RPMI7951 (cell line): ENCODE measurements around the gene ARHGDIB. TPM values are rescaled to one million over a fixed set of nuclear protein-coding genes. Genes with fewer than 3 reads are reported as not detected.
A peak's percentile ranks its signal among the peaks of the same experiment; 100 is the strongest.

ENCODE experiments used
- DNase-seq: peaks from one replicate; pipeline ENCODE4 v3.0.0-alpha.2; 2012; ENCODE audit warnings: low read depth
- total RNA-seq: library from RNA; depleted of rRNA; stranded (reverse); fragments of >200 nt; shearing (Covaris generic); gene quantifications from 2 replicates; pipeline ENCODE4 v1.2.3, GENCODE V29; 2014

Gene ARHGDIB
- total RNA-seq, 1 experiment from 2014 or later: 175 TPM

DNA sequence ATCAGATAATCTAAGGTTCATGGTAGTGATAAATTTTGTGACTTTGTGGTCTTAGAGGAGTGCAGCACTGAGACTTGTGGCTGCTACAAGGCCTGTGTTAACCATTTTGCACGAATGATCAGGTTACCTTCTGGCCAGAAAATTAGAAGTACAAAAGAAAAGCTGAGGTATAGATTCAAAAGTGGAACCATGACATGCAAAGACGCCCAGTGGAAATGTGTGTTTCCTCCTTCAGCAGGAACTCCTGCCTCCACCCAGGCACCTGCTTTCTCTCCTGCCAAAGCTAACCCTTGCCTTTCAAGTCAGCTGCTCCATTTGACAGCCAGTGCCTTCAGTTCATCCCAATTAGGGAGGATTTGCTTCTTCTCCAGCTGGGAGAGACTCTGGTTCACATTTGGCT lies 21.6 kb upstream of the ARHGDIB start:
- DNase-seq: no peak

DNA sequence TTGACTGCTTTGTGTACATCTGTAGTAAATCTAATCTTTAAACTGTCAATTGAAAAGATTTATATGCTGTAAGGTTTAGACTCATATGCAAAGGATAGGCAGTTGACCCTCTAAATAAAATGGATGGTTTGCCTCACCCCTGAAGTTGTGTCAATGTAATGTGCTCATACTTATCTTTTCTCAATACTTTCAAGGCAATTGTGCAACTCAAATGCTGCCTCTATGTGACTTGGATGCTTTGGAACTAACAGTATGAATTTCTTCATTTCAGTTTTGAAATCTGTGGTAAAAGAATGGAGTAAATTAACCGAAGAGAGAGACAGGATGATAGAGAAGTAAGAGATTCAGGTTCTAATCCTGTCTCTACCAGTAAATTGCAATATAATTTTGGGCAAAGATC lies 21.2 kb upstream of the ARHGDIB start:
- DNase-seq: no peak

GRCh38 chr12:14981049-14981448 lies 19.6 kb upstream of the ARHGDIB start:
- no peak for DNase-seq

- no peak for DNase-seq
Observed at GRCh38 chr12:14979468-14979867, 18.1 kb upstream of the ARHGDIB start.

GRCh38 chr12:14976658-14977057 lies 15.3 kb upstream of the ARHGDIB start:
- no peak for DNase-seq

GRCh38 chr12:14975457-14975856 lies 14.1 kb upstream of the ARHGDIB start:
- DNase-seq: no peak

- no peak for DNase-seq
Observed at GRCh38 chr12:14974633-14975032, 13.2 kb upstream of the ARHGDIB start.

DNA sequence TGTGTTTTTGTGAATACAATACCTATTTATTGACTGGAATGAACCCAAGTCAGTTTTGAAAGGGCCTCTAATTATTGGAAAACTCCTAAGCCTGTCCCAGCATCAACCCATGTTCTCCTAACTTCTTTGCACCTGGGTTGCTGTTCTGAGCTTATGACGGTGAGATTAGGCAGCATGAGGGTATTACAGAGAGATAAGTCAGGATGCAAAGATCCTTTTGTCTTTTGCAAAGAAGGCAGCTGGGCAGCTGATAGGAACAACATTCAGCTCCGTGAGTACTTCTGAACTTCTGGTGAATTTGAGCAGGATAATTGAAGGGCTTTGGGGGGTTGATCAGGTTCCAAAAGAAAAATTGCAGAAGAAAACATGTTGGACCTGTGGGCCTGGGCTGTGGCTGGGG lies 11.4 kb upstream of the ARHGDIB start, which contains the start of gene PDE6H:
PDE6H (plus strand) TSS at position 227 of the 400 bp plus-strand sequence. CDS start 4,971 bp downstream, outside the sequence.
- no peak for DNase-seq

GRCh38 chr12:14970473-14970872 lies 9.1 kb upstream of the ARHGDIB start:
- peak; percentile 23 for DNase-seq

DNA sequence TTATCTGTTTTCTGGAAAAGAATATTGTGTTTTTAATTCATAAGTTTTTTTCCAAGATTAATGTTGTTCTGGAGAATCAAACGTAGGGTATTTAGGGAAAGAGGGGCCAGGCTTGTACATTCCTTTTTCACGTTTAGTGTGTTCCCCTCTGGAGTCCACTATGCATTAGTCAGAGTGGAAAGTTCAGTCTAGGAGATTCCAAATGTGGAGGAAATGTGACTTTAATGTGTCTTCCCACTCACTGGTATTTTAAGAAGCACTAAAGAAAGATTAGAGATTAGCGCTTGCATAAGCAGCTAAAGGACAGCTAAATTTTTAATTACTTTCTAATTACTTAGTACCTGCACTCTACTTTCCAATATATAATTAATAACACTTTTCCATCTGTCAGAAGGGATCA lies 7.1 kb upstream of the ARHGDIB start:
- no peak for DNase-seq

GRCh38 chr12:14965221-14965620 lies 3.8 kb upstream of the ARHGDIB start:
- DNase-seq: no peak

- DNase-seq: no peak
Observed at GRCh38 chr12:14964406-14964805, 3.0 kb upstream of the ARHGDIB start.

GRCh38 chr12:14963520-14963919 lies 2.1 kb upstream of the ARHGDIB start:
- no peak for DNase-seq

DNA sequence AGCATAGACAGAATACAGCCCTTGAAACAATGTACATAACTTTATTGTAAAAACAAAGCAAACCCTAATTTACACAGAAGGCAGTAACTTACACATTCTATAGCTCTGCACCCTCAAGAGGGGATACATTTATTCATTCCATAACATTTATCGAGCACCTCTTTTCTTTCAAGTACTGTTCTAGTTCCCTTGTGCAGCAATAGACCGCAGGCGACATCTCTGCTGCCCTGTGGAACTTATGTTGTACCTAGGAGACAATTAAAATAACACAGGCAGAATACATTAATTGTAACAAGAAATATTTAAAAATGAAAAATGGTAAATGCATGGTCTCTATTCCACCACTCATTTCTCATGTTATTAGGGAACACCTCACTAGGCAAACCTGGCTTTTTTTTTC lies 1.4 kb upstream of the ARHGDIB start:
- no peak for DNase-seq

GRCh38 chr12:14962153-14962539 lies 745 bp upstream of the ARHGDIB start:
- no peak for DNase-seq

DNA sequence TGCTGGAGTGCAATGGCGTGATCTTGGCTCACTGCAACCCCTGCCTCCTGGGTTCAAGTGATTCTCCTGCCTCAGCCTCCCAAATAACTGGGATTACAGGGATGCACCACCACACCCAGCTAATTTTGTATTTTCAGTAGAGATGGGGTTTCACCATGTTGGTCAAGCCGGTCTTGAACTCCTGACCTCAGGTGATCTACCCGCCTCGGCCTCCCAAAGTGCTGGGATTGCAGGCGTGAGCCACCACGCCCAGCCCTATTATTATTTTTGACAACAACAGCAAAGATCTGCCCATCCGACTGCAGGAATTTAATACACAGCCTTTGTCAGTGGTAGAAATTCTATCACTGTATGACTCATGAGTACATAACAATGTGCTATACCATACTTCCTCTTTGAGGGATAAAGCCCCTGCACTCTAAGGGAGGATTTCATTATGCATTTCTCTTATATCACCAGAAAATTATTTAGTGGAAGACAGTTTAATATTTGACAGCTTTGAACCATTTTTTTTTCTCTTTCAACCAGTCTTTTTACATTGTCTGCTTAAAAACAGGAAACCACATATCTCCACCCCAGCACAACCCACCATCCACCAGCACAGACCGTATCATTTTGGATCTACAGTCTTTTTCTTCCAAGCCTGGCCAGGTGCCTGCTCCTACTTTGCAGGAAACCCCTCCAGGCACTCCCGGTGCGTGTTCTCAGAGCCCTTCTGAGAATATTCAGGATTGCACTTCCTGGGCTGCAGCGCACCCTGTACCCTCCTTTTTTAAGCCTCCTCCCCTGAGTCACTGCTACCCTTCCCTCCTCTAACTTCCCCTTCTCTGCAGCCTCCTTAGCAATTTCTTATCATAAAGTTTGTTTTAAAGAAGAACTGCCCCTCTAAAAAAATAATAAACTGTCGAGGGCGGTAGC lies 594 bp downstream of the ARHGDIB start:
- DNase-seq: peak; percentile 74

- DNase-seq: no peak
Observed at GRCh38 chr12:14959916-14960496, 1.4 kb downstream of the ARHGDIB start.

DNA sequence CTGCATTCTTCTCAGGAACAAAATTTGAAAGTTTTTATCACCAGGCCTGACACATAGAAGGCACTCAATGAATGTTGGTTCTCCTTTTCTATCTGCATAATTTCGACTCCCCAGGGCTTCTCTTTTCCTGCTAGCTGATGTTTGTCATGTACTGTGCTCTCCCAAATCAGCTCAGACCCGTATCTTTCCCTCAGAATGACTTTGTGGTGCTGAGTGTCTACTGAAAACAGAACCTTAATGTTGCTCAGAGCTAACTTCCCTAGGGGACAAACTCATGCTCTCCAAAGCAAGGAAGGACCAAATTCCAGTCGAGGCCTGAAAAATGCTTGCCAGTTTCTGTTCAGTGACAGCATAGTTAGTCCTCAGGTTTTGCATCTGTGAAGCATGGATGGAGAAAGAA lies 1.9 kb downstream of the ARHGDIB start:
- DNase-seq: no peak

GRCh38 chr12:14959126-14959440 lies 2.3 kb downstream of the ARHGDIB start:
- no peak for DNase-seq

GRCh38 chr12:14958361-14959125 lies 2.9 kb downstream of the ARHGDIB start:
- DNase-seq: no peak

- DNase-seq: no peak
Observed at GRCh38 chr12:14957551-14958168, 3.7 kb downstream of the ARHGDIB start.

DNA sequence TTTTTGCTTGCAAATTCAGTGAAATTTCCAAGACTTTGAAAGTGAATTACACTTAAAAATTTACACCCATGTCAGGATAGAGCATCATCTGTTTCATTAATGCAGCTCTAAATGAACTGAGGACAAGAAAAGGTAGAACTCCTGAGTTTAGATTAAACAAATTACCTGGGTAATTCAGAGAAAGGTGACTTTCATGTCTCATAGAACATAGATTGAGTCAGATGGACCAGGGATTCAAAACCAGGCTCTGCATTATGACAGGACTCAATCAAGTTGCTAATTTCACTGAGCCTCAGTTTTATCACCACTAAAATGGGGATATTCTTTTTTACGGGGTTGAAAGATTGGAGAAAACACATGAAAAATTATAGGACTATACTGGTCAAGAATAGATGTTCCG lies 4.5 kb downstream of the ARHGDIB start:
- DNase-seq: no peak
